ENCODE data around the gene TARS2.

TARS2 gene

GRCh38 chr1:150477733-150478132 is 9.5 kb upstream of the TARS2 start:
- H3K36me3 ChIP-seq (ENCODE audit: control insufficient read depth, insufficient read depth, low read length) = no peaks in the 10 kb centered on the region
- no peaks in the 10 kb centered on the region for H3K9me3 ChIP-seq (ENCODE audit: control insufficient read depth, insufficient read depth, low read length)
- peaks cover 6% of the 10 kb centered on the region for H3K27me3 ChIP-seq (ENCODE audit: control insufficient read depth, insufficient read depth, low read length)
- H3K4me3 ChIP-seq (ENCODE audit: low read depth, low read length) = no peak overlapping the region
- no peaks in the 10 kb centered on the region for H3K4me1 ChIP-seq (ENCODE audit: control insufficient read depth, insufficient read depth, low read length)
- no peak overlapping the region for H3K9ac ChIP-seq (ENCODE audit: low read depth, low read length)

- Histone ChIP-seq H3K36me3 (ENCODE audit: control insufficient read depth, insufficient read depth, low read length) (no peaks in the 10 kb centered on the region), H3K9me3 (ENCODE audit: control insufficient read depth, insufficient read depth, low read length) (no peaks in the 10 kb centered on the region), H3K4me1 (ENCODE audit: control insufficient read depth, insufficient read depth, low read length) (no peaks in the 10 kb centered on the region), H3K9ac (ENCODE audit: low read depth, low read length) (no peak overlapping the region), H3K4me3 (ENCODE audit: low read depth, low read length) (no peak overlapping the region), H3K27me3 (ENCODE audit: control insufficient read depth, insufficient read depth, low read length) (peaks cover 6% of the 10 kb centered on the region)
Measured at GRCh38 chr1:150479370-150479769, 7.8 kb upstream of the TARS2 start.

- Histone ChIP-seq H3K9ac (ENCODE audit: low read depth, low read length) (no peak overlapping the region), H3K4me1 (ENCODE audit: control insufficient read depth, insufficient read depth, low read length) (no peaks in the 10 kb centered on the region), H3K9me3 (ENCODE audit: control insufficient read depth, insufficient read depth, low read length) (no peaks in the 10 kb centered on the region), H3K4me3 (ENCODE audit: low read depth, low read length) (no peak overlapping the region), H3K36me3 (ENCODE audit: control insufficient read depth, insufficient read depth, low read length) (no peaks in the 10 kb centered on the region), H3K27me3 (ENCODE audit: control insufficient read depth, insufficient read depth, low read length) (peaks cover 6% of the 10 kb centered on the region)
Measured at GRCh38 chr1:150479927-150480352, 7.3 kb upstream of the TARS2 start.

- H3K9me3 ChIP-seq (ENCODE audit: control insufficient read depth, insufficient read depth, low read length) = no peaks in the 10 kb centered on the region
- H3K36me3 ChIP-seq (ENCODE audit: control insufficient read depth, insufficient read depth, low read length) = peaks cover 9% of the 10 kb centered on the region
- peaks cover 2% of the 10 kb centered on the region for H3K27me3 ChIP-seq (ENCODE audit: control insufficient read depth, insufficient read depth, low read length)
- no peaks in the 10 kb centered on the region for H3K4me1 ChIP-seq (ENCODE audit: control insufficient read depth, insufficient read depth, low read length)
- no peak overlapping the region for H3K4me3 ChIP-seq (ENCODE audit: low read depth, low read length)
- no peak overlapping the region for H3K9ac ChIP-seq (ENCODE audit: low read depth, low read length)
Measured at GRCh38 chr1:150484431-150484830, 2.8 kb upstream of the TARS2 start.

GRCh38 chr1:150484861-150485260 is 2.4 kb upstream of the TARS2 start:
- H3K4me1 ChIP-seq (ENCODE audit: control insufficient read depth, insufficient read depth, low read length) = no peaks in the 10 kb centered on the region
- H3K4me3 ChIP-seq (ENCODE audit: low read depth, low read length) = no peak overlapping the region
- H3K9me3 ChIP-seq (ENCODE audit: control insufficient read depth, insufficient read depth, low read length) = no peaks in the 10 kb centered on the region
- no peak overlapping the region for H3K9ac ChIP-seq (ENCODE audit: low read depth, low read length)
- H3K27me3 ChIP-seq (ENCODE audit: control insufficient read depth, insufficient read depth, low read length) = no peaks in the 10 kb centered on the region
- peaks cover 11% of the 10 kb centered on the region for H3K36me3 ChIP-seq (ENCODE audit: control insufficient read depth, insufficient read depth, low read length)

- Histone ChIP-seq H3K36me3 (ENCODE audit: control insufficient read depth, insufficient read depth, low read length) (peaks cover 27% of the 10 kb centered on the region), H3K4me3 (ENCODE audit: low read depth, low read length) (peak overlapping the region; percentile 85), H3K4me1 (ENCODE audit: control insufficient read depth, insufficient read depth, low read length) (no peaks in the 10 kb centered on the region), H3K27me3 (ENCODE audit: control insufficient read depth, insufficient read depth, low read length) (no peaks in the 10 kb centered on the region), H3K9me3 (ENCODE audit: control insufficient read depth, insufficient read depth, low read length) (no peaks in the 10 kb centered on the region), H3K9ac (ENCODE audit: low read depth, low read length) (peak overlapping the region; percentile 84)
Measured at GRCh38 chr1:150487763-150488115, 520 bp downstream of the TARS2 start.

- no peak overlapping the region for H3K9ac ChIP-seq (ENCODE audit: low read depth, low read length)
- H3K9me3 ChIP-seq (ENCODE audit: control insufficient read depth, insufficient read depth, low read length) = no peaks in the 10 kb centered on the region
- peaks cover 49% of the 10 kb centered on the region for H3K36me3 ChIP-seq (ENCODE audit: control insufficient read depth, insufficient read depth, low read length)
- H3K4me3 ChIP-seq (ENCODE audit: low read depth, low read length) = no peak overlapping the region
- H3K27me3 ChIP-seq (ENCODE audit: control insufficient read depth, insufficient read depth, low read length) = no peaks in the 10 kb centered on the region
- no peaks in the 10 kb centered on the region for H3K4me1 ChIP-seq (ENCODE audit: control insufficient read depth, insufficient read depth, low read length)
Measured at GRCh38 chr1:150493175-150493574, 6.0 kb downstream of the TARS2 start.

GRCh38 chr1:150498342-150498741 is 11.1 kb downstream of the TARS2 start:
- Histone ChIP-seq H3K4me1 (ENCODE audit: control insufficient read depth, insufficient read depth, low read length) (no peaks in the 10 kb centered on the region), H3K9ac (ENCODE audit: low read depth, low read length) (no peak overlapping the region), H3K4me3 (ENCODE audit: low read depth, low read length) (no peak overlapping the region), H3K27me3 (ENCODE audit: control insufficient read depth, insufficient read depth, low read length) (no peaks in the 10 kb centered on the region), H3K9me3 (ENCODE audit: control insufficient read depth, insufficient read depth, low read length) (no peaks in the 10 kb centered on the region), H3K36me3 (ENCODE audit: control insufficient read depth, insufficient read depth, low read length) (peaks cover 35% of the 10 kb centered on the region)

GRCh38 chr1:150505431-150505830 is 18.2 kb downstream of the TARS2 start:
- Histone ChIP-seq H3K9ac (ENCODE audit: low read depth, low read length) (no peak overlapping the region), H3K36me3 (ENCODE audit: control insufficient read depth, insufficient read depth, low read length) (peaks cover 36% of the 10 kb centered on the region), H3K27me3 (ENCODE audit: control insufficient read depth, insufficient read depth, low read length) (no peaks in the 10 kb centered on the region), H3K9me3 (ENCODE audit: control insufficient read depth, insufficient read depth, low read length) (no peaks in the 10 kb centered on the region), H3K4me3 (ENCODE audit: low read depth, low read length) (no peak overlapping the region), H3K4me1 (ENCODE audit: control insufficient read depth, insufficient read depth, low read length) (no peaks in the 10 kb centered on the region)

- no peaks in the 10 kb centered on the region for H3K4me1 ChIP-seq (ENCODE audit: control insufficient read depth, insufficient read depth, low read length)
- H3K27me3 ChIP-seq (ENCODE audit: control insufficient read depth, insufficient read depth, low read length) = no peaks in the 10 kb centered on the region
- no peak within 1 kb of the TSS for H3K4me3 ChIP-seq (ENCODE audit: low read depth, low read length)
- peaks cover 33% of the 10 kb centered on the region for H3K36me3 ChIP-seq (ENCODE audit: control insufficient read depth, insufficient read depth, low read length)
- no peaks in the 10 kb centered on the region for H3K9me3 ChIP-seq (ENCODE audit: control insufficient read depth, insufficient read depth, low read length)
- H3K9ac ChIP-seq (ENCODE audit: low read depth, low read length) = no peak within 1 kb of the TSS
Measured at GRCh38 chr1:150507912-150508864, 21.0 kb downstream of the TARS2 start, which contains the start of gene ECM1. ECM1 (plus strand) TSS chr1:150508109; CDS start chr1:150508210, 101 bp downstream.

- H3K9me3 ChIP-seq (ENCODE audit: control insufficient read depth, insufficient read depth, low read length) = no peaks in the 10 kb centered on the region
- H3K27me3 ChIP-seq (ENCODE audit: control insufficient read depth, insufficient read depth, low read length) = no peaks in the 10 kb centered on the region
- H3K36me3 ChIP-seq (ENCODE audit: control insufficient read depth, insufficient read depth, low read length) = peaks cover 28% of the 10 kb centered on the region
- H3K4me1 ChIP-seq (ENCODE audit: control insufficient read depth, insufficient read depth, low read length) = no peaks in the 10 kb centered on the region
- no peak overlapping the region for H3K4me3 ChIP-seq (ENCODE audit: low read depth, low read length)
- no peak overlapping the region for H3K9ac ChIP-seq (ENCODE audit: low read depth, low read length)
Measured at GRCh38 chr1:150508982-150509381, 21.8 kb downstream of the TARS2 start.

GRCh38 chr1:150511551-150511950 is 24.3 kb downstream of the TARS2 start:
- Histone ChIP-seq H3K9ac (ENCODE audit: low read depth, low read length) (no peak overlapping the region), H3K4me1 (ENCODE audit: control insufficient read depth, insufficient read depth, low read length) (peaks cover 1% of the 10 kb centered on the region), H3K9me3 (ENCODE audit: control insufficient read depth, insufficient read depth, low read length) (no peaks in the 10 kb centered on the region), H3K4me3 (ENCODE audit: low read depth, low read length) (no peak overlapping the region), H3K36me3 (ENCODE audit: control insufficient read depth, insufficient read depth, low read length) (peaks cover 8% of the 10 kb centered on the region), H3K27me3 (ENCODE audit: control insufficient read depth, insufficient read depth, low read length) (no peaks in the 10 kb centered on the region)
